Retinal pigment epithelial cell (primary cell): ENCODE data around the gene TIMP1.

Source experiments
- DNase-seq: peaks from one replicate; pipeline ENCODE4 v3.0.0-alpha.2; 2010; ENCODE audit warnings: low read depth
- H3K4me3 ChIP-seq: 2 replicates; pipeline ENCODE4 v1.5.1; 2011; ENCODE audit warnings: mild to moderate bottlenecking, low read length, control low read depth, moderate library complexity
- TF ChIP-seq, protein P1 (sequence below): conservative IDR thresholded peaks from 2 replicates; pipeline ENCODE4 v1.5.1; 2011; ENCODE audit warnings: low read depth, low read length, control low read depth, inconsistent platforms

Gene TIMP1

DNA sequence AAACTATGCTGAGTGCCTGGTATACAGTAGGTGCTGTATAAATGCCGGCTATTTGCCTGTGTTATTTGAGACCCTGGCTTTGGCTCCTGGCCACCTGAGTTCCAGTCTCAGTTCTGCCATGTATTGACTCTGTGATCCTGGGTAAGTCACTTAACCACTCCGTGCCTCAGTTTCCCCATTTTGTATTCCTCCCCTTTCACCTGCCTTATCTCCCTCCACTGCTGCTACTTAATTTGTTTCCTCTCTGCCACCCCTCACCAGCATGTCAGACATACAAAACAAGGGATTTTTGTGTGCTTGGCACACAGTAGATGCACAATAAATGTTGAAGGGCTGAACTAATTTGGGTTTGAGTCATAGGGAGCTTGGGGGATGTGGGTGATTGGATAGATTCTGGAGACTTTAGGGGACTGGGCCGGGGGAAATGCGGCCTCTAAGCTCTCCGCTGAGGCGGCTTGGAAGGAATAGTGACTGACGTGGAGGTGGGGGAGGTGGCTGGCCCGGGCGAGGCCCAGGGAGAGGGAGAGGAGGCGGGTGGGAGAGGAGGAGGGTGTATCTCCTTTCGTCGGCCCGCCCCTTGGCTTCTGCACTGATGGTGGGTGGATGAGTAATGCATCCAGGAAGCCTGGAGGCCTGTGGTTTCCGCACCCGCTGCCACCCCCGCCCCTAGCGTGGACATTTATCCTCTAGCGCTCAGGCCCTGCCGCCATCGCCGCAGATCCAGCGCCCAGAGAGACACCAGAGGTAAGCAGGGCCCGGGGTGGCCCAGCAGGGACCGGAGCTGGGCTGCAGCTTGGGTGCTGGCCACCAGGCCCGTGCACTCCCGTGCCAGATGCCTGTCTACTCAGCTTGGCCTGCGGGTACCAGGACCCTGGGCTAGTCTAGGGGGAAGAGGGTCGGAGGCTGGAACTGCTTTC, at the start of gene TIMP1:
Gene TIMP1 (plus strand): TSS at position 706 of the 917 bp plus-strand sequence. CDS start 980 bp downstream, outside the sequence.
- H3K4me3 ChIP-seq, result peak within 1 kb of the TSS; percentile 63
- TF ChIP-seq, protein P1, sequence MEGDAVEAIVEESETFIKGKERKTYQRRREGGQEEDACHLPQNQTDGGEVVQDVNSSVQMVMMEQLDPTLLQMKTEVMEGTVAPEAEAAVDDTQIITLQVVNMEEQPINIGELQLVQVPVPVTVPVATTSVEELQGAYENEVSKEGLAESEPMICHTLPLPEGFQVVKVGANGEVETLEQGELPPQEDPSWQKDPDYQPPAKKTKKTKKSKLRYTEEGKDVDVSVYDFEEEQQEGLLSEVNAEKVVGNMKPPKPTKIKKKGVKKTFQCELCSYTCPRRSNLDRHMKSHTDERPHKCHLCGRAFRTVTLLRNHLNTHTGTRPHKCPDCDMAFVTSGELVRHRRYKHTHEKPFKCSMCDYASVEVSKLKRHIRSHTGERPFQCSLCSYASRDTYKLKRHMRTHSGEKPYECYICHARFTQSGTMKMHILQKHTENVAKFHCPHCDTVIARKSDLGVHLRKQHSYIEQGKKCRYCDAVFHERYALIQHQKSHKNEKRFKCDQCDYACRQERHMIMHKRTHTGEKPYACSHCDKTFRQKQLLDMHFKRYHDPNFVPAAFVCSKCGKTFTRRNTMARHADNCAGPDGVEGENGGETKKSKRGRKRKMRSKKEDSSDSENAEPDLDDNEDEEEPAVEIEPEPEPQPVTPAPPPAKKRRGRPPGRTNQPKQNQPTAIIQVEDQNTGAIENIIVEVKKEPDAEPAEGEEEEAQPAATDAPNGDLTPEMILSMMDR, result no peak
- DNase-seq, result peak; percentile 70

DNA sequence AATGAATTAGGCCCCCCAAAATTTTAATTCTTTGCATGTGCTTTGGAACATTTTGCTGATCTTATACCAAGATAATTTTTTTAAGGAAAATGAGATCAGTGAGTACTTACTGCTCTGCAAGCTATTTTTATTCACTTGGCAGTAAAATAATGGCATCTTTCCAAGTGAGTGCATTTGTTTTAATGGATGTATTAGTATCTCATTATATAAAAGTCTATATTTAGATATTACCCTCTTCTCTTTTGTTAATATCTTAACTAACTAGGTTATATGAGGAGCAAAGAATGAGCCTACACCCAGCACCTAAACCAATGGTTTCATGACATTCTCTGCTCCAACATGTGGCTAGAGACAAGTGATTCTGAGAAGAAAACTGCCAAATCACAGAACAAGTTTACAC, 42.4 kb upstream of the TIMP1 start:
- TF ChIP-seq, protein P1, result no peak
- DNase-seq, result no peak
- H3K4me3 ChIP-seq, result no peak overlapping the region

DNA sequence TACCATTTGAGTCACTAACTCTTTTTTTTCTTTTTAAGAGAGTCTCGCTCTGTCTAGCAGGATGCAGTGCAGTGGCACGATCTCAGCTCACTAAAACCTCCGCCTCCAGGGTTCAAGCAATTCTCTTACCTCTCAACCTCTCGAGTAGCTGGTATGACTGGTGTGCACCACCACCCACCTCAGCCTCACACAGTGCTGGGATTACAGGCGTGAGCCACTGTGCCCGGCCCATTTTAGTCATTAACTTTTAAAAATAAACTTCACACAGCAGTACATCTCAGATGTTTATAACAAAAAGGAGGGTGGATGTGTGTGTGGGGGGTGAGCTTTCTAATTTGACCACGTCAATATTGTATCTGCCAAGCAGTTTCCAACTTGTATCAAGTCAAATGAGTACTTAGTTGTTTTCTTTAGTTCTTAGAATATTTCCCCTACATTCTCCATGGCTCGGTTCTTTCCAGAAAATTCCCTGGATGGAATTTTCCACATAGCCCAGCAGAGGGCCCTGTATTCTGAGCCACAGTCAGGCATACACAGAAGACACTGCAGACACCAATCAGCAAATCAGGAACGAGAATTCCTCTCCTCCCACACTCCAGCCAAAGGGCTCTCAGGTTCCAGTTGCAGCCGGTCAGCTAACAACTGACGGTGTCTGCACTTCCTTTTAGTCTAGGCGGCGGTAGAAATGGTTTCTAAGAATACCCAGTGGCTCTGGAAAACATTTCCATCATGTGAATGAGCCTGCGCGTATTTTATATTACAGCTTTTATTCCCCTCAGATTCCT, 41.3 kb upstream of the TIMP1 start:
- TF ChIP-seq, protein P1, result peak; percentile 57
- no peak overlapping the region for H3K4me3 ChIP-seq
- peak; percentile 74 for DNase-seq

DNA sequence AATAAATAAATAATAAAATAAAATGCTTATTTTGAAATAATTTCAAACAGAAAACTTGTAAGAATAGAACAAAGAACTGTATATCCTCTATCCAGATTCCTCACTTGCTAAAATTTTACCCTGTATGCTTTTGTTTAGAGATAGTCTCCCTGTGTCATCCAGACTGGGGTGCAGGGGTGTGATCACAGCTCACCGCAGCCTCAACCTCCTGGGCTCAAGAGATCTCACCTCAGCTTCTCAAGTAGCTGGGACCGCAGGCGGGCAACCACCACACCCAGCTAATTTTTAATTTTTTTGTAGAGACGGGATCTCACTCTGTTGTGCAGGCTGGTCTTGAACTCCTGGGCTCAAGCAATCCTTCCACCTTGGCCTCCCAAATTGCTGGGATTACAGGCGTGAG, 38.7 kb upstream of the TIMP1 start:
- TF ChIP-seq, protein P1, result no peak
- no peak for DNase-seq

DNA sequence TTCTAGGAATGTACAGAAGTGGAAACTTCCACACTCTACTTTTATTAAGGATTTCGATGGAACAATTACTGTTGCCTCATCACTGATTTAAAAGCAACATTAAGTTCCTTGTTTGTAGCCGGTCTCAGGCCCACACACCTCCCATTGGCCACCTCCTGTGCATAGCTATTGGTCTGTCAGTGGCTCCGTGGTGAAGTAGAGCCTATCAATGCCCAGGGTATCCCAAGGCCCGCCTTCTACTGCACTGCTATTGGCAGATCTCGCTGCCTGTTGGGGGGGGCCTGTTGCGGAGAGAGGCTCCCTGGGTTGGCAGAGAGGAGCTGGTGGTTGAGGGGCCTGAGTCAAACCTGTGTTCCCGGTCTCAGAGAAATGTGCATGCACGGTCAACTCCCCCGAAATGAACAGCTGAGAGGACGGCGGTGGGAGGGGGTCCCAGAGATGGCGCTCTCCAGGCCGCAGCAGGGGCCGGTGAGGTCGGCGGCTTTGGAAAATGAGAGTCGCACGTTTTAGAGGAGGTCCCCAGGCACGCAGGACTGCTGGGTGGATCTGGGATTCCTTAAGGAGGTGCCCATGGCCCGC, 26.1 kb upstream of the TIMP1 start:
- peak; percentile 75 for DNase-seq
- TF ChIP-seq, protein P1, result no peak
- H3K4me3 ChIP-seq, result peak overlapping the region; percentile 51

More for the DNA sequence above, 38.7 kb upstream of the TIMP1 start:
- H3K4me3 ChIP-seq, result no peak overlapping the region

DNA sequence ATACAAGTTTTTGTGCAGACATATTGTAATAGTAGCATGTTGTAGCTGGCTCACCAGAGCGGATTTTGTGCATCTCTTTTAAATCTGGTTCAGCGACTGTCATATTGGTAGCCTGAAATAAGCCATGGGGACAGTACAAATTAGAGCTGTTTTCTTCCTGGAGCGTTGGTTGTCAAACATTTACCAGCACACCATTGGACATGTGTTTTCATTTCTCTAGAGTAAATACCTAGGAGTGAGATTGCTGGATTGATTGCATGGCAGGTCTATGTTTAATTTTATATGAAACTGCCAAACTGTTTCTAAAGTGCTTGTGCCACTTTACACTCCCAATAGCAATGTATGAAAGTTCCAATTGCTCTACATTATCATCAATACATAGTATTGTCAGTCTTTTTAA, 23.8 kb upstream of the TIMP1 start:
- H3K4me3 ChIP-seq, result no peak overlapping the region
- TF ChIP-seq, protein P1, result no peak
- DNase-seq, result no peak
